GM21381 (cell line): ENCODE data around the gene GRIK2.

Source experiments
- ATAC-seq: cut with Tn5 transposase; IDR thresholded peaks from one replicate; pipeline ENCODE4 v1.9.1; 2021; ENCODE audit warnings: mild to moderate bottlenecking, moderate library complexity; ENCODE audit not compliant: unreplicated experiment

GRIK2 gene

DNA sequence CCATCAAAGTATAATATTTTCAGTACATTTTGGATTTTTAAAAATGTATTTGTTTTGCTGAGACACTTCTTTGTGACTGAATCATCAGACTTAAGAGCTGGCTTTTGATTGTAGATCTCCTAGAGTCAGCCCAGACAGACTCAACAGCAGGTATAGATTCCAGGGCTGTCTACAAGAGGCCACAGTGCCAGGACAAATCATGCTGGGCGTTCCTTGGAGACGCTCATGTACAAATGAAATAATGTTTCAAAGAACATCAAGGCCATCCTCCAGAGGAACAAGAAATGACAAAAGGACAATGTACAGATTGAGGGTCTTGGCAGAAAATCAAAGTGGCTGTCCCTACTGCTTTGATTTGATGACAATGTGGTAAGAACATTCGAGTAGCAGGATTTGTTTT is 369.3 kb downstream of the GRIK2 start:
- no peak for ATAC-seq

DNA sequence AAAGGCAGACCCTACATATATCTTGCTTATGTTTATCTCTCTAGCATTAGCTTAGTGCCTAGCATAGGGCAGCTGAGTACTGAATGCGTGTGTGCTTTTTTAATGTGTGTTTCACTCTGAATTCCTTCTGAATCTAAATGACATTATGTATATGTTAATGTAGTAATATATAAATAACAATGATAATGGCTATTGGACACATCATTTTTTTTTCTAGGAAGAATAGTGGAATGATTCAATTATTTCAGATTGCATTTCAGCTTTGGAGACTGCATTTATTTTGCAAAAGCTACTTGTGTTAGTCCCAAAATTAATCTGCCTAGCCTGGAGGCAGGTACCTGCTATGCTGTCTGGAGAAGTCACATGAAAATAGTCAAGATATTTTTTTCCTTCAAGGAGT is 371.8 kb downstream of the GRIK2 start:
- no peak for ATAC-seq

DNA sequence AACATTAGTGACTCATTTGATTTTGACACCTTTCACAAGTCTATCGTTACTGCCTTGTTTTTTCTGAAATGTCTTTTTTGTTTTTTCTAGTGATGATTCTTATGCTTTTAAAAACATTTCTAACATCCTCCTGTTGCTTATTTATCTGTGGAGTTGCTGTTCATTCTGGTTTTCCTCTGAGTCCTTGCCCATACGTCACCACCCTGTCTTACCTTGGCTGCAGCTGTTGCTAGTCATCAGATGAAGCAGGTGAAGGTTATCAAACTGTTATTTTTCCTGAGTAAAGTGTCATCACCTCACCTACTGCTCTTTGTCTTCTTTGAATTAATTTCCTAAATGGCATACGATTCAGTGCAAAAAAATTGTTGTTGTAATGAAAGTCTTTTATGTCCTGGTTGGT is 376.6 kb downstream of the GRIK2 start:
- no peak for ATAC-seq

DNA sequence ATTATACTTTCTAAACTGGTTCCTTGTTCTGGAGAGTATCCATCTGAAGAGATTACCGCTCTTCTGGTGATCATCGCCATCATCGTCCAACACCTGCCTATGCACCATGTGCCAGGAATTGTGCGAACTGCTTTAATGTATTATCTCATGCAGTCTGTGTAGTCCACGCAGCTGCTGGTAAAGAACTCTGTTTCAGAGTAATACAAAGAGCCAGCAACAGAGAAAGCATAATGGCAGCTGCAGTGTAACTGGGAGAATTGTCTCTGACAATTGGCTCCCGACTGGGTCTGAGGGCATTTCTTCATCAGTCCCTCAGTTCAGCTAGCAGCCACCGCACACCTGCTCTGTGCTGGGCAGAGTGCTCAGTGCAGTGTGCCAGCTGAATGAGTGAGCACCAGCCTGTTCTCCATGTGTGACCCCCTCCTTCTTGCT is 383.4 kb downstream of the GRIK2 start:
- ATAC-seq: no peak

DNA sequence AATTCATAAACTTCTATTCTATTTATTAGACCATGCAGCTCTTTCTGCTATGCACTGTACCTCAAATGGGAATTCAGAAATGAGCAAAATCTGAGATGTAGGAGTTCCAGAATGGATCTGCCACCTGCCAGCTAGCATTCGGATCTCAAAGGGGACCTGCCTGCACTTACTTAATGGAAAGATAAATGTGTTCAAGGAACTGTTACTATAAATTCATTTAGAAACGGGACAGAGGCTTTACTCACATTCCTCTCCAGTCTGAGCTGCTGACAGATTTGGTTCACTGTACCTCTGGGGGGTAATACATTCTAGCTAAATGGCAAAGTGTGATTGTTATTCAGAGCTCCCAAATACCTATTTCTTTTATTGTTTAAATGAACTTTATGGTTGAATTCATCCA is 384.1 kb downstream of the GRIK2 start:
- no peak for ATAC-seq

DNA sequence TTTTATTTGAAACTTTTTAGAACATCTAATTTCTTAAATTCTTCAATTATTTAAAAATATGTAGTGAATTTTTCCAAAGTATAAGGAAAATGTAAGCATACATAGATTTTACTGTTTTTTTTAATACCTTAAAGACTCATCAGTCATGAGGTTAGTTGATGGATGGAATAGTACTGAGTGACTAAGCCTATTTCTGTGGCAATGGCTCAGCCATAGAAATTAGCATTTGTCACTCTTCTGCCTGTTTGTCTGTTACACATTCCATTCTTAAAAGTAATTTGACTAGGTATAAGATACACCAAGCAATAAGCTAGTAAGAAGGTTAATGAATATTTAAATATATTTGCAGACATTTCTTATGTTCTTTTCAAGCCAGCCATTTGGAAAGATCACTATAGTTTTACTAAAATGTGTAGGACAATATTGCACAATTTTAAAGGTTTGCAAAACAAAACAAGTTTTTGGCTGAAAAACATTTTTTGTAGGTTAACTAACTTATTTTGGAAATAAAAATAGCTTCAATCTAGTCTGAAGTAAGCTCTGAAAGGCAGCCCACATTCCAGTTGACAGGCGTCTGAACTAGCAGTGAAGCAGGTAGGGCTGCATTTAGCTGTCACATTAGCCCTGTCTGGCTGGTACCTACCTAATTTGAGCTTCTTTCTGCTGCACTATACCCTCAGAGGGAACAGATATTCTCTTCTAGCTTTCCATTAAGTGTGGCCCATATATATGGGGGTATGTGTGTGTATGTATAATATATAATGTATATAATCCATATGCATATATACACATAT is 385.7 kb downstream of the GRIK2 start:
- ATAC-seq: no peak

DNA sequence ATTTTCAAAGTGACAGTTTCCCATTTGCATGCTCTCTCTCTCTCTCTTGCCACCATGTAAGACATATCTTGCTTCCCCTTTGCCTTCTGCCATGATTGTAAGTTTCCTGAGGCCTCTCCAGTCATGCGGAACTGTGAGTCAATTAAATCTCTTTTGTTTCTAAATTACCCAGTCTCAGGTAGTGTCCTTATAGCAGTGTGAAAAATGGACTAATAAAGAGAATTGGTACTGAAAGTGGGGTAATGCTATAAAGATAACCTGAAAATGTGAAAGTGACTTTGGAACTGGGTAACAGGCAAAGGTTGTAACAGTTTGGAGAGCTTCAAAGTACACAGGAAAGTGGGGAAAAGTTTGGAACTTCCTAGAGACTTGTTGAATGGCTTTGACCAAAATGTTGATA is 389.8 kb downstream of the GRIK2 start:
- ATAC-seq: no peak

DNA sequence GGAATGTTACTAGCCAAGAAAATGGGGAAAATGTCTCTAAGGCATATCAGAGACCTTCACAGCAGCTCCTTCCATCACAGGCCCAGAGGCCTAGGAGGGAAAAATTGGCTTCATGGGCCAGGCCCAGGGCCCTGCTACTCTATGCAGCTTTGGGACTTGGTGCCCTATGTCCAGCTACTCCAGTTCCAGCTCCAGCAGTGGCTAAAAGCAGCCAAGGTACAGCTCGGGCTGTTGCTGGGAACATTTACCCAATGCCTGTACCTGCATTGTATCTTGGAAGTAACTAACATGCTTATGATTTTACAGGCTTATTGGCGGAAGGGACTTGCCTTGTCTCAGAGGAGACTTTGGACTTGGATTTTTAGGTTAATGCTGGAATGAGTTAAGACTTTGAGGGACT is 390.6 kb downstream of the GRIK2 start:
- no peak for ATAC-seq

DNA sequence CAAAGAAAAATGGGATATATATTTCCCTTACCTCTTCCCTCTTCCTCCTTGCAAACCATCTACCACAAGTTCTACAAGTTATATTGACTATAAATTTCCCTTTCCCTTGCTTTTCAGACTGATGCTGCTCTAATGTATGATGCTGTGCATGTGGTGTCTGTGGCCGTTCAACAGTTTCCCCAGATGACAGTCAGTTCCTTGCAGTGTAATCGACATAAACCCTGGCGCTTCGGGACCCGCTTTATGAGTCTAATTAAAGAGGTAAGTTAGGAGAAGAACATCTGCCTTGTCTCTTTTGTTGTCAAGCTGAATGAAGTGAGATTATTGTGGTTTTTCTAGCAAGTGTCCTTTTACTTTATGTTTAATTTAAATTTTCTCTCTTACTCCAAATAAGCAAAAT is 406.0 kb downstream of the GRIK2 start:
- no peak for ATAC-seq

DNA sequence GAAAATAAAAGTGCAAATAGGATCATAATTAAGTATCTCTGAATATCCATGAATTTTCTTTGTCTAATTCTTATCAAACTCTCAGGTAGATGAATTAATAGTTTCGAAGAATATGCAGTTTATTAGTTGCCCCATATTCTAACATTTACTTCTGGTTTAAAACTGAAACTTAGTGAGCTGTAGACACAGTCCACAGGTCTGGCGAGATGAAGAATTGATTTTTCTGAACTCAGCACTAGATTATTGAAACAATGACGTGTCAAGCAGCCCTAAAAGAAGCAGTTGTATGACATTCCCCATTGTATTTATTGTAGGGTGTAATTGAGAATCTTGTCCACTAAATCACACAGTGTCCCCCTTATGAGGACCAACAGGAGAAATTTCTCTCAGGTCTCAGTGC is 407.1 kb downstream of the GRIK2 start:
- no peak for ATAC-seq

DNA sequence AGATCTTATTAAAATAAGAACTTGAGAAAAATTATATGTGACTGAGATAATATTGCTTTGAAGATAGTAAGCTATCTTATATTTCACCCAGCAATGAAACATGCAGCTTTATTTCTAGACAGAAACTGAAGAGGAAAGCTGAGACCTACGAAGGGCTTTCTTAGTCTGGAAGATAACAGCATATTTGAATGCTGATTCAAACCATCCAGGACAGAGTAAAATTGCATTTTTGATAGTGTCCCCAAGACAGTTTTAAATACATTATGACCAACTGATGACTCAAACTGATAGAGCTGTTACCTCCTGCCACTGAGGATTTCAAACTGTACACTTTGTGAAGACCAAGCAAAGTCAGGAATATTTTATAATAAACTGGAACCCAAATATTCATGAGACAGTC is 409.6 kb downstream of the GRIK2 start:
- ATAC-seq: no peak

DNA sequence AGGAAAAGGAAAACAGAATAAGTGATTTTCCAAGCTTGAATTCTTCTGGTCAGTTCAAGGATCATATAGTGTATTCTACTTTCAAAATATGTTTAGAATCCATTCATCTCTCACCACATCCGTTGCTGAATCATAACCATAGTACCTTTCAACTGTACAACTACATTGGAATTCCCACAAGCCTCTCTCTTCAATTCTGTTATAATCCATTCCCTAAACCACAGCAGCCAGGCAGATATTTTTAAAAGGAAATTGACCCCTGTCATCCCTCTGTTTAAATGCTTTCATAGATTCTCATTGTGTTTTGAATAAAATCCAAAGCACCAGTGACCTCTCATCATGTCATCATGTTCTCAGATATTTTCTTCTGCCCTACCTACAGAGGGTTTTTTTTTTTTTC is 412.7 kb downstream of the GRIK2 start:
- no peak for ATAC-seq

DNA sequence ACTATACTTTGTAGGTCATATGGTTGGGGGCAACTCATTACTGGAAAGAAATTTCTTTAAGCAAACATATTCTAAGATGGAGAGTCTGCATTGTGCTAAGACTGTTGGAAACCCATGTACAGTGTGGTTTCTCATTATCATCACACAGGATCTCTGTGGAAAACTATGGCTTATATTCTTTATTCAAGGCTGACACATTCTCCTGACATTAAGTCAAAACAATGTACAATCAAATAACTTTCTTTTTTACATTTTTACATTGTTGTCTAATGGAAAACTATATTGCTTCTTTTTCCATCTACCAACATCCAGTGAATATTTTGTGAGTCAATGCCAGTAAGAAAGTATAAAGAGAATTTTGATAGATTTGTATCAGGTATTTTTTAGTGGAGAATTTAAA is 417.6 kb downstream of the GRIK2 start:
- no peak for ATAC-seq

DNA sequence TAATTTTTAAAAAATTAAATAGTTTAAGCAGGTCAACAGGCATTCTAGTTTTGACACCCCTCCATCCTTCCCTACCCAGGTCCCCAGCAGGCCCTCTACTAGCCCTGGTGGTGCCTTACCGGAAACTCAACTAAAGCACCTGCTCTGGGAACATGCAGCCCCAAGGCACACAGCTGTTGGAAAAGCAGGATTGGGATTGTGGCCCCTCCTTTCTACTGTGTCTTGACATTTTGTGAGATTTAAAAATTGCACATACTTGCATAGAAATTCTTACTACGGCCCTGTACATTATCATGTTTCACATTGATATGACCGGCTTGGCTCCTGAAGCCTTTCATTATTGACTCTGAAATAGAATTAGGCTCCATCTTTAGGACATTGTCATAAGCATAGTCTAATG is 423.2 kb downstream of the GRIK2 start:
- no peak for ATAC-seq

DNA sequence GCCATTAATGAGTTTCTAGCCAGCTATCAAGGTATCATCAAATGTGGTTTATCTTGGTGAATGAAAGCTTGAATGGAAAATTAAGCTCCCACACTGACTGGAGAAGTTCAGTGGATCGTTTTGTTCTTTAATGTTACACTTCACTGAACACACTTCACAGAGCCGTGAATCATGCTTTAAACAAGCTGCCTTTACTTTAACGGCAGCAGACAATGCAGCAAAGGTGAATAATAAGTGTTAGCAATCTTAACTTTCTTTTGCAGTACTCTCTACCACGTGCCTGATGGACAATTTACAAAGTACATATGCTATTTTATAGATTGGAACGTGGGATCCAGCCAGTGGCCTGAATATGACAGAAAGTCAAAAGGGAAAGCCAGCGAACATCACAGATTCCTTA is 424.5 kb downstream of the GRIK2 start:
- no peak for ATAC-seq

DNA sequence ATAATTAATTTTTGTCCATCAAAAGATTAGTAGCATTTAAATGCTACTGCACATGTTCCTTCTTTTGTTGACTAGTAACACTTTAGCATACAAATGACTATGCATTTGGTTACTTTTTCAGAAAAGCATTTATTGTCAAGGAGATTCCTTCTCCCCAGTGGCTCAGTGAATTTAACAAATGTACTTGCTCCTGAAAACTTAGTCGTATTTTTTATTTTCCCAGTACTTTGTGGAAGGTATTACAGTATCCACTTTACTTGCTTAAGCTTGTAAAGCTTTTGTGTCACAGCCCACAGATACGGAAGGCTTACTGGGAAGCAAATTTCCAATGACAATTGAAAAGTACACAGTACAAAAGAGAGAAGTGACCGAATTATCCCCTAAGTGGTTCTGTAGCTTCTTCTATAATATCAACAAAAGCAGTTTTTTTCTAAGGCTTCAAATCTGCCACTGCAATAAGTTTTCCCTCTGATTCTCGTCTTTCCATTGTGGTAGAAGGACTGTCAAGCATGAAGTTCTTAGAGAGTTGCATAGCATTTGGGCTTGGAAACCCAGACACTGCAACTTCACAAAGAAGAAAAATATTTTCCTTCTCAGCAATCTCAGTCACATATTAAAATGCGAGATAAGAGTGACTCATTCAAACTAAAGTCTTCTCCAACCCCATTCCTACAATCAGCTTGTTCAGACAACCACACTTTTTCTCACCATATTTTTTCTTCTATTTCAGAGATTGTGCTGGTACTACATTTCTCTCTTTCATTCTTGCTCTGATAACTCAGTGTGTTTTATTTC is 431.2 kb downstream of the GRIK2 start:
- ATAC-seq: no peak

DNA sequence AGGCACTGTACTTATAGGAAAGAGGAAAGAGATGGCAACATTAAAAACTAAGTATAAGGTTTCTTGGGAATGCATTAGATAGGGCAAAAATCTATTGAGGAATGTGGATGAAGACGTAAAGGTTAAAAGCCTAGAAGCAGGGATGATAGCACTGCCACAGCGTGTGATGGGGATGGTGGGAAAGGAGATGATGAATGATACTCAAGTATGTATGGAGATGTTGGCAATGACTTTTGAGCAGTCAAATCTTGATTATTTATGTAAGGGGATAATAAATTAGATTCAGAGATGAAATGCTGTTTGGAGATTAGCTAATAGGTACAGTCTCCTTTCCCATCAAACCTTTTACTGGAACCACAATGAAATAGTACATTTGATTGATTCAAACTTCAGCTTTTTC is 432.8 kb downstream of the GRIK2 start:
- no peak for ATAC-seq

DNA sequence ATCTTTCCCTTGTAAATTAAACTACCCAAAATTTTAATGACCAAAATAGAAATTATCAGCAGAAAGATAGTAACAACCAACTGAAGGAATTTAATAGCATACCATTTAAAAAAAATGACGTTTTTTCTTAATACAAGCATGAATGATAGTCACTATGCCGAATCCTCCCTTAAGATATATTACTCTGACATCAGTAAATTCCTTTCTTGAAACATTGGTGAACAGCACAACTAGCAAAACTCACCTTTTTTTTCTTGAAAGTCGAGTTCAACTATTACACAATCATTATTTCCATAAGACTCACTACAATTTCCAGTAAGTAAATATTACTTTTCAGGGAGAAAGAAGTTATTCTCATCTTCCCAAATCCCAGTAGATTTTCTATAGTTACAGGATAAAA is 433.2 kb downstream of the GRIK2 start:
- ATAC-seq: no peak

DNA sequence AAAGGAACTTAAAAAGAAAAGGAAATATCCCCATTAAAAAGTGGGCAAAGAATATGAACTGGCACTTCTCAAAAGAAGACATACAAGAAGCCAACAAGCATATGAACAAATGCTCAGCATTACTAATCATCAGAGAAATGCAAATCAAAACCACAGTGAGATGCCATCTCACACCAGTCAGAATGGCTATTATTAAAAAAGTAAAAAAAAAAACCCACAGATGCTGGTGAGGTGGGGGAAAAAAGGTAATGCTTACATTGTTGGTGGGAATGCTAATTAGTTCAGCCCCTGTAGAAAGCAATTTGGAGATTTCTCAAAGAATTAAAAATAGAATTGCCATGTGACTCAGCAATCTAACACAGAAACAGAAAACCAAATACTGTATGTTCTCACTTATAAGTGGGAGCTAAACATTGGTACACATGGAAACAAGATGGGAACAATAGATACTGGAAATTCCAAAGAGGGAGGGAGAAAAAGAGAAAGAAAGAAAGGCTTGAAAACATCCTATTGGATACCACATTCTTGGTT is 437.1 kb downstream of the GRIK2 start:
- no peak for ATAC-seq

DNA sequence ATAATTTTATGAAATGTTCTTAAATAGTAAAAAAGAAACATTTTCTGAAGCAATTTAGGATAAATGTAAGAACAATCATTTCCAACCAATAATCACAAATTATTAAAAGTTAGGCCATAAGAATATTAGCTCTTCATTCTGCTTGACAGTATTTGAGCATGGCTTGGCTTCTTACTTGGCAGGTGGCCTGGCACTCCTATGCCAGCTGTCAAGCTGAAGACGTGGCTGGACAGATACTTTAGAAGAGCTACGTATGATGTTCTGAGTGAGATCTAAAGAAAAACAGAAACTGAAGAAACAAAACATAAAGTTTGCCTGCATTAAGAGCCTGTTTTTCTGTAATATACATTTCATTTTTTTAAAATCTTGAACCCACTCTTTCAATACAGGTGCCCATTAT is 438.9 kb downstream of the GRIK2 start:
- ATAC-seq: no peak

DNA sequence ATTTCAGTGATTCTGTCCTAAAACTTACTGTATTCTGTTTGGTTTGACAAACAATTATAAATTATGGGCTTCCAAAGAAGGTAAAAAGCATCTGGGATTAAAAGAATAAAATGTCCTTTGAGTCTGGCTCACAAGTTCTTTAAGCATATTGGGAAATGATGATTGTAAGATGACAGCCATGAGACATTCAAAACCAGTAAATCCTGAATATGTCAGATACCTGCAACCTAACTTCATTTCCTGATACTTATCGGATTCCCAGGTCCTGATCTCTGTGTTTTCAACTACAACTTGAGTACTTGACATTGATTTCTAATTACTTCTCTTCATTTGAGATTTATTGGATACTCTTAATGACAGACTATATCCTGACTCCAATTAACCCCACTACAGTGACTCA is 446.6 kb downstream of the GRIK2 start:
- ATAC-seq: no peak

DNA sequence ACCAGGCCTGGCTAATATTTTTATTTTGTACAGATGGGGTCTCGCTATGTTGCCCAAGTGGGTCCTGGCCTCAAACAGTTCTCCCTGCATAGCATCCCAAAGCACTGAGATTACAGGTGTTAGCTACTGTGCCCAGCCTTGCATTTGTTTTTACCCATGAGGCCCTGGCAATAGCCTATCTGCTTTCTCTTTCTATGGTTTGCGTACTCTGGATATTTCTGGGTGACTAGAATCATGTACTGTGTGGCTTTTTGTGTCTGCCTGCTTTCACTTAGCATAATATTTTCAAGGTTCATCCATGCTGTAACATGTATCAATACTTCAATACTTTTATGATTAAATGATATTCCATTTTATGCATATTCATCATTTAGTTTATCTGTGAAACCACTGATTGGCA is 451.7 kb downstream of the GRIK2 start:
- peak; percentile 65 for ATAC-seq
